T-helper 2 cell treated with Interferon-gamma antibody and Interleukin-4, amounts not matched to agents 5 μg/mL and 100 μg/mL, for 36 hours (primary cell): ENCODE data around the gene TIE1.

Source experiments
- DNase-seq: peaks from one replicate; pipeline ENCODE4 v3.0.0; 2021; ENCODE audit warnings: low spot score
- H3K27ac Mint-ChIP-seq: one replicate; pipeline ENCODE4 v1.8.0; 2021; ENCODE audit warnings: mild to moderate bottlenecking, mixed read lengths
- H3K27me3 Mint-ChIP-seq: one replicate; pipeline ENCODE4 v1.8.0; 2021; ENCODE audit warnings: low read depth, mixed read lengths
- H3K36me3 Mint-ChIP-seq: one replicate; pipeline ENCODE4 v1.8.0; 2021; ENCODE audit warnings: low read depth, mixed read lengths
- H3K4me1 Mint-ChIP-seq: one replicate; pipeline ENCODE4 v1.8.0; 2021; ENCODE audit warnings: low read depth, mixed read lengths
- H3K4me3 Mint-ChIP-seq: one replicate; pipeline ENCODE4 v1.8.0; 2022; ENCODE audit warnings: mild to moderate bottlenecking, moderate library complexity, mixed read lengths
- H3K9me3 Mint-ChIP-seq: one replicate; pipeline ENCODE4 v1.8.0; 2021; ENCODE audit warnings: mixed read lengths

The TIE1 gene

GRCh38 chr1:43338001-43338400, 37.2 kb downstream of the TIE1 start:
- H3K4me1 Mint-ChIP-seq = no peaks in the 10 kb centered on the region
- H3K9me3 Mint-ChIP-seq = no peaks in the 10 kb centered on the region

GRCh38 chr1:43339584-43340232, 38.9 kb downstream of the TIE1 start:
- no peaks in the 10 kb centered on the region for H3K27me3 Mint-ChIP-seq
- no peaks in the 10 kb centered on the region for H3K36me3 Mint-ChIP-seq
- H3K4me3 Mint-ChIP-seq = no peak overlapping the region
- no peak overlapping the region for H3K27ac Mint-ChIP-seq
- no peaks in the 10 kb centered on the region for H3K4me1 Mint-ChIP-seq
- H3K9me3 Mint-ChIP-seq = no peaks in the 10 kb centered on the region
- no peak for DNase-seq

More at GRCh38 chr1:43338001-43338400, 37.2 kb downstream of the TIE1 start:
- no peak for DNase-seq
- no peak overlapping the region for H3K27ac Mint-ChIP-seq
- H3K36me3 Mint-ChIP-seq = no peaks in the 10 kb centered on the region
- H3K4me3 Mint-ChIP-seq = no peak overlapping the region
- H3K27me3 Mint-ChIP-seq = no peaks in the 10 kb centered on the region

- no peaks in the 10 kb centered on the region for H3K36me3 Mint-ChIP-seq
- no peak overlapping the region for H3K4me3 Mint-ChIP-seq
- no peaks in the 10 kb centered on the region for H3K27me3 Mint-ChIP-seq
- no peak for DNase-seq
- no peaks in the 10 kb centered on the region for H3K9me3 Mint-ChIP-seq
- H3K4me1 Mint-ChIP-seq = no peaks in the 10 kb centered on the region
- H3K27ac Mint-ChIP-seq = no peak overlapping the region
These were observed 39.8 kb downstream of the TIE1 start for GRCh38 chr1:43340559-43340958.

DNA sequence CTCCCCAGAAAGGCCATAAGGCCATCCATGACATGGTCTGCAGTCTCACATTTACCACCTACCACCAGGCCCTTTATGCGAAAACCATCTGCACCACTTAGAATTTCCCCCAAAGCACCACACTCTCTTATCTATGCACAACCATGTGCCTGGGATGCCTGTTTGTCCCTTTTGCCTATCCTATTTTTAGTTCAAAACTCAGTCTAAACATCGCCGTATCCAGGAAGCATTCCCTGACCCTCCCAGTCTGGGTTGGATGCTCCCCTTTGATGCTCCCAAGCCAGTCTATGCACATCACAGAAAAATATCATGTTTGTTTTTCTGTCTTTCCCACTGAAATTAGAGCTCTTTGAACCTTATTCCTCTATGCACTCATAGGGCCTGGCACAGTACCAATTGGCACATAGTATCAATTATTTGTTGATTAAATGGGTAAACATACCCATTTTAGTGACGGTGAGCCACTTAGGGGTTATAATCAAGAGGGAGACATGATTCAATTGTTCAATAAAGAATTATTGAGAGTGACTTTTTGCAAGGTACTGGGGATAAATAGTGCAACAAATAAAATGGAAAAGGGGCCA, 43.6 kb downstream of the TIE1 start:
- DNase-seq = no peak
- Mint-ChIP-seq H3K4me3 (no peak overlapping the region), H3K27ac (no peak overlapping the region), H3K4me1 (peaks cover 2% of the 10 kb centered on the region), H3K36me3 (no peaks in the 10 kb centered on the region), H3K27me3 (no peaks in the 10 kb centered on the region), H3K9me3 (no peaks in the 10 kb centered on the region)

- Mint-ChIP-seq H3K36me3 (no peaks in the 10 kb centered on the region), H3K9me3 (no peaks in the 10 kb centered on the region), H3K4me1 (peaks cover 6% of the 10 kb centered on the region), H3K4me3 (no peak overlapping the region), H3K27ac (no peak overlapping the region), H3K27me3 (no peaks in the 10 kb centered on the region)
- peak; percentile 23 for DNase-seq
These were observed 44.3 kb downstream of the TIE1 start for GRCh38 chr1:43345120-43345519.

DNA sequence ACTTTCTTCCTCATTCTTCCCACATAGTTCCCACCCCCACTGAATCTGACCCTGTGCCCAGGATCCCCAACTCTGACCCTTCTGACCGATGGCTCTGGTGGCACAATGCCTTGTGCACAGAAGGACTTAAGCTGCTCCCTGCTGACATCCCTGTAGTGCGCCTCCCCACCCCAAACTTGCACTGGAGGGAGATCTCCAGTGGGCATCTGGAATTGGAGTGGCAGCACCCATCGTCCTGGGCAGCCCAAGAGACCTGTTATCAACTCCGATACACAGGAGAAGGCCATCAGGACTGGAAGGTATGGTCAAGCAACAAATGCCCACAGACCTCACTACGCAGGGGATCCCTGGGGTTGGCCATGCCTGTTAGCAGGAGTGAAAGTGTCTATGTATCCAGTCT, 45.9 kb downstream of the TIE1 start:
- Mint-ChIP-seq H3K9me3 (no peaks in the 10 kb centered on the region), H3K27ac (no peak overlapping the region), H3K4me1 (peaks cover 9% of the 10 kb centered on the region), H3K27me3 (no peaks in the 10 kb centered on the region), H3K4me3 (no peak overlapping the region), H3K36me3 (no peaks in the 10 kb centered on the region)
- no peak for DNase-seq

- Mint-ChIP-seq H3K27me3 (no peaks in the 10 kb centered on the region), H3K4me3 (no peak overlapping the region), H3K36me3 (no peaks in the 10 kb centered on the region), H3K27ac (peak overlapping the region; percentile 45), H3K4me1 (peaks cover 12% of the 10 kb centered on the region), H3K9me3 (no peaks in the 10 kb centered on the region)
- DNase-seq = no peak
These were observed 47.6 kb downstream of the TIE1 start for GRCh38 chr1:43348343-43348808.

- Mint-ChIP-seq H3K27ac (peak overlapping the region; percentile 82), H3K36me3 (no peaks in the 10 kb centered on the region), H3K9me3 (no peaks in the 10 kb centered on the region)
These were observed 48.2 kb downstream of the TIE1 start for GRCh38 chr1:43348809-43349593.

DNA sequence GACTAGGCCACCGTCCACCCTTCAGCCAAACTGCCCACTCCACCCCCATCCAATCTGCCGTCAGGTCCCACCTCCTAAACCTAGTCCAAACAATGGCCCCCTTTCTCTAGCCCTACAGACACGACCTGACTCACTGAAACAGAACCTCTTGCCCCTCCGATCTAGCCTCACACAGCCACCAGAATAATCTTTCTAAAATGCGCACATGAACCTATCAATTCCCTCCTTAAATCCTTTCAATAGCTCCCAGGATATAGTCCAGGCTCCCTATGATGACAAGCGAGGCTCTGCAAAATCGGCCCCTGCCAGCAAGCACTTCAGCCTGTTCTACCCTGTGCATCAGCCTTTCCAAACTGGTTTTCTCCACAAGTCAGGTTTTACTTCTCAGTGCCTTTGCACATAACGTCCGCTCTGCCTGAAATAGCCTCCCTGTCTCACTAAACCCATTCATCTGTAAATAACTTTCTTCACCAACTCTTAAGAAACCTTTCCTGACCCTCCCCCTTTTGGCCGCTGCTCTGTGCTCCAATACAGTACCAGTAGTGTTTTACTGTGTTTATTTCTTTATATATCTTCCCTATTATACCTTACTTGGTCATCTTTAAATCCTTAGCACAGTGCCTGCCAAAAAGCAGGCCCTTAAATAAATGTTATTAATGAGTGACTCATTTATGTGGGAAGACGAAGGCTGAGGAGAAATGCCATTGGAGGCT, 49.0 kb downstream of the TIE1 start:
- DNase-seq = no peak
- H3K27me3 Mint-ChIP-seq = no peaks in the 10 kb centered on the region
- H3K36me3 Mint-ChIP-seq = no peaks in the 10 kb centered on the region
- H3K27ac Mint-ChIP-seq = peak overlapping the region; percentile 82
- no peaks in the 10 kb centered on the region for H3K9me3 Mint-ChIP-seq
- H3K4me1 Mint-ChIP-seq = peaks cover 12% of the 10 kb centered on the region
- H3K4me3 Mint-ChIP-seq = peak overlapping the region; percentile 75

More at GRCh38 chr1:43348809-43349593, 48.2 kb downstream of the TIE1 start:
- H3K27me3 Mint-ChIP-seq = no peaks in the 10 kb centered on the region
- DNase-seq = peak; percentile 60
- peaks cover 12% of the 10 kb centered on the region for H3K4me1 Mint-ChIP-seq
- peak overlapping the region; percentile 75 for H3K4me3 Mint-ChIP-seq

- no peaks in the 10 kb centered on the region for H3K27me3 Mint-ChIP-seq
- H3K27ac Mint-ChIP-seq = no peak overlapping the region
- H3K4me3 Mint-ChIP-seq = no peak overlapping the region
These were observed 50.2 kb downstream of the TIE1 start for GRCh38 chr1:43350976-43351375.

GRCh38 chr1:43351421-43352350, 50.9 kb downstream of the TIE1 start:
- Mint-ChIP-seq H3K27me3 (no peaks in the 10 kb centered on the region), H3K4me3 (no peak overlapping the region), H3K4me1 (peaks cover 12% of the 10 kb centered on the region), H3K36me3 (peaks cover 4% of the 10 kb centered on the region), H3K9me3 (no peaks in the 10 kb centered on the region), H3K27ac (no peak overlapping the region)
- no peak for DNase-seq

More at GRCh38 chr1:43350976-43351375, 50.2 kb downstream of the TIE1 start:
- no peak for DNase-seq
- H3K36me3 Mint-ChIP-seq = peaks cover 1% of the 10 kb centered on the region
- H3K9me3 Mint-ChIP-seq = no peaks in the 10 kb centered on the region
- peaks cover 12% of the 10 kb centered on the region for H3K4me1 Mint-ChIP-seq

- peaks cover 6% of the 10 kb centered on the region for H3K36me3 Mint-ChIP-seq
- no peak overlapping the region for H3K4me3 Mint-ChIP-seq
- H3K27ac Mint-ChIP-seq = no peak overlapping the region
- no peaks in the 10 kb centered on the region for H3K27me3 Mint-ChIP-seq
- DNase-seq = no peak
- peaks cover 14% of the 10 kb centered on the region for H3K4me1 Mint-ChIP-seq
- no peaks in the 10 kb centered on the region for H3K9me3 Mint-ChIP-seq
These were observed 51.5 kb downstream of the TIE1 start for GRCh38 chr1:43352351-43352705.

DNA sequence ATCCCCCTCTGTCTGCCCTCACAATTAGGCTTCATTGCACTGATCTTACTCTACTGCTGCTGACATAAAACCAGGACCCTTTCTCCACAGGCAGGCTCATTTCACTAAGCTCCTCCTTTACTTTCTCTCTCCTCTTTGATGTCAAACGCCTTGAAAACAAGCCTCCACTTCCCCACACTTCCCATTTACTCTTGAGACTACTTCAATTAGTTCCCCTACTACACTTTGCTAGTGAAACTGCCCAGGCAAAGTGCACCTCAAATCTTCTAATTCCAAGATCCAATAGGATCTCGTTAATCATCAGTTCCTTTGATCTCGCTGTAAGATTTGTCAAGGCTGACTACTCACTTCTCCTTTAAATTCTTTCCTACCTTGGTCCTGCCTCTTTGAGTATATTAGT, 52.1 kb downstream of the TIE1 start:
- no peak overlapping the region for H3K27ac Mint-ChIP-seq

More for the DNA sequence above, 52.1 kb downstream of the TIE1 start:
- Mint-ChIP-seq H3K4me1 (peaks cover 16% of the 10 kb centered on the region), H3K36me3 (peaks cover 6% of the 10 kb centered on the region), H3K27me3 (no peaks in the 10 kb centered on the region), H3K4me3 (no peak overlapping the region), H3K9me3 (no peaks in the 10 kb centered on the region)
- no peak for DNase-seq
